GM12873 (cell line): ENCODE data around the gene PTGS1.

ENCODE experiments used
- CTCF ChIP-seq: IDR thresholded peaks from 2 replicates; pipeline ENCODE4 v1.5.1; 2012; ENCODE audit warnings: low read depth, mild to moderate bottlenecking, moderate library complexity, low read length, control low read depth; ENCODE audit not compliant: insufficient read depth; ENCODE audit errors: missing control alignments

The PTGS1 gene

DNA sequence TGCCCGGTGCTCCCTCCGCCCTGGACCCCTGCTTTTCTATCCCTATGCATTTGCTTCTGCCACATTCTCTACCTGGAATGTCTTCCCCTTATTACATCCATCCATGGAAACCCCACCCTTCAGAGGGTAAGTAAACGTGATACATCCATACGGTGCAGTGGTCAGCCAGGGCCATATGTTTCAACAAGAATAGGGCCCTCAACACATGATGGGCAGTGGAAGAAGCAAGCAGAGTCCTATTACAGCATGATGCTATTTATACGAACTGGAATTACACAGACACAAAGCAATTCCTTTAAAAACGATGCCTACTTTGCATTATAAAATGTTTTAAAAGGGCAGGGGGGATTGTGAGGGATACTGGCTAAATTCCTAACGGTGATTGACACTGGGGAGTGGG lies 38.2 kb upstream of the PTGS1 start:
- TF ChIP-seq CTCF = no peak

DNA sequence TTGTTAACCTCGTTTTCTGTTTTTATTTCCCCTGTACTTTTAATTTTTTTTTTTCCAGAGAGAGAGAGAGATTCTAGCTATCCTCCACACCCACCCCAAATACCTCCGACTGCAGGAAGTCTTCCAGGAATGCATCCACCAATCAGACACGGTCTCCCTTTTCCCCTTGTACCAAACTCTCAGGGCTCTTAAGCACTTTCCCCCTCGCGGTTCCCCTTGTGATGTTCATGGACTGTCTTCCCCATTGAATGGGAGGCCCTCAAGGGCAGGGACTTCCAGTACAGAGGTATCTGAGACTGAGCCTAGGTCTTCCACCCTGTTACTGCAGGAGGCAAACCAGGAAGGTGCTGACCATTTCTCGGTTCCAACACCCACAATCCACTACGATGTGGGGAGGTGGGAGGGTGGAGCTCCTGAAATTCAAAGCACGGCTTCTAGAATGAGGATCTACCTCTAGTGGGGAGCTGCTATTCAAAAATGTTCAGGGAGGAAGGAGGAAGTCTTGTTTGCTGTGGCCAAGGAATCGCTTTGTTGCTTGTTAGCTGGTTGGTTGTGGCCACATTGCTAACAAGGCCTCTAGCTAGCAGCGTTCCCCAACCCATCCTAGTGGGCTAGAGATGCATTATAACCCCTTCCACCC lies 37.5 kb upstream of the PTGS1 start:
- TF ChIP-seq CTCF = no peak

GRCh38 chr9:122334916-122335315 lies 35.9 kb upstream of the PTGS1 start:
- no peak for TF ChIP-seq CTCF

- TF ChIP-seq CTCF = no peak
These were observed 34.6 kb upstream of the PTGS1 start for GRCh38 chr9:122336189-122336588.

DNA sequence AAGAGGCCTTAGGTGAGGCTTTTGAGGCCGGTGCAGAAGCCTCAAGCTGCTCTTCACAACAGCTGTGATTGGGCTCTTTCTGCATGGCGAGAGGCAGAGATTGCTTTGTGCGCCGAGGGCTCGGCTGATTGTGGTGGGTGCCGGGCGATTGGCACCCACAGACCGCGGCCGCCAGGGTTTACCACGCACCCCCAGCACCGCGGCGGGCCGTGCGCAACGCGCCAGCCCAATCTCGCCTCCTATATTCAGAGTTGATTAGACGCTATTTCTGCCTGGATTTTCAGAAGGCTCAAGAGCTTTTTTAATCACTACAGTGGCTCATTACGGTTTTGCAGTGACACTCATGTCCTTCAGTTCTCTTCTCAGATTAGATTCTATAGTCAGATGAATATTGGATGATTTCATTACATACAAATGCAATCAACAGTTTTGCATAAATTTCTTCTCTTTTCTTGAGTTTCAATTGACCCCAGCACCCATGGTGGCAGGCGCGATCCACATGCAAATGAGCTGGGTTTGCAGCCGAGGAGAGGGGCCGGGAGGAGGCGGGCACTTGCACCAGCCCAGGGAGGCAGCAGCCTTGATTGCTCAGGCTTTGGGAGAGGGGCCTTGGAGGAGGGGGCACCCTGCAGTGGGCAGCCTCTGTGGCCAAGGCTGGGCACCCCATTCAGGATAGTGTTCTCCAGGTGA lies 33.8 kb upstream of the PTGS1 start:
- no peak for TF ChIP-seq CTCF

DNA sequence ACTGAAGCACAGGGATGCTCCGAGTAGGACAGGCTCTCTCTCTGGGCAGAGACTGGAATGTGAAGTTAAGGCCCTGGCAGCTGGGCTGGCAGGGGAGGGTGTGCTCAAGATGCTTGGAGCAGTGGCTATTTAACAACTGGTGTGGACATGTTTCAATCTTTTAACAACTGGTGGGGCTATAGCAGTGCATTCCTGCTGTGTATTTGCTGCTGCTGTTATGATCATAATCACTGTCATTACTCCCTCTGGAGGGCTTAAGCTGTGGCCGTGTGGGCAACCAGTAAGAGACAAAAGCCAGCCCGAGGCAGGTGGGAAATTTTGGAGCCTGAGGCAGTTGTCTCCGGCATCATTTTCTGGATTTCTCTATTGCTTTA lies 33.3 kb upstream of the PTGS1 start:
- TF ChIP-seq CTCF = no peak

DNA sequence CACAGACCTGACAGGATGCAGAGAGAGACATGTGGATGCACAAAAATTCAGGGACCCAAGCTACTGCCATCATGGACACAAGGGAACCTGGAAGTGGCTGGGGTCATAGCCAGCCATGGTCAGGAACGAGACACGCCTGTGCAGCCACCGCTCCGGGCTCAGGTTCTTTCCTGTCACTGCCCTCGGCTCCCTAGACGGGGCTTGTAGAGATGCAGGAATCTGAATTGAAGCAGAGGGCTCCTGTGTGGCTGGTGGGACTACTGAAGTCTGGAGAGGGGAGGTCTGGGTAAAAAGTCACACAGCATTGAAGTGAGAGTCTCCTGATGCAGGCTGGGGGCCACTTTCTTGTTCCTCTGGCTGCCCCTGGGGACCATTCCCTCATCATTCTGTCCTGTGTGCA lies 32.3 kb upstream of the PTGS1 start:
- no peak for TF ChIP-seq CTCF
